ENCODE data around the gene PLA2G4B. TPM values are rescaled to one million over a fixed set of nuclear protein-coding genes. Genes with fewer than 3 reads are reported as not detected.

The PLA2G4B gene
- total RNA-seq, 1 experiment from 2014 or later: 11.0 TPM

DNA sequence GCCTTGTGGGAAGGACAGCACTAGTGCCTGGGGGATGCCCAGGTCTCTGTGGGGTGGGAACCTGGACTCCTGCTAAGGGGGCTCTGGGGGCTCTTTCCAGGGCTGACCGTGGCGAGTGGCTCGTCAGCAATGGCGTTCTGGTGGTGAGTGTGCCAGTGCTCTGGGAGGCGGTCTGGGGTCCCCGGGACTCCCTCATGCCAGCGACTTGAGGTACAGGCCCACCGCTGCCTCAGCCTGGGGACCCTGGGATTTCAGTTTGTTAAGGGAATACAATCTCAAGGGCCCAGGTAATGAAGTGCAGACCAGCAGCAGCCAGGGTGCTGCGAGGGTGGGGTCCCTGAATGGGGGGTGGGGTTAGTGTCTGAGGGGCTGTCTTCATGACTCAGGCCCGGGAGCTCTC lies 2.5 kb downstream of the PLA2G4B start:
- H3K27me3 Mint-ChIP-seq (ENCODE audit: low read depth): no peaks in the 10 kb centered on the region
- ATAC-seq (no peak), DNase-seq (ENCODE audit: low spot score) (no peak)
- TF ChIP-seq, protein P1, sequence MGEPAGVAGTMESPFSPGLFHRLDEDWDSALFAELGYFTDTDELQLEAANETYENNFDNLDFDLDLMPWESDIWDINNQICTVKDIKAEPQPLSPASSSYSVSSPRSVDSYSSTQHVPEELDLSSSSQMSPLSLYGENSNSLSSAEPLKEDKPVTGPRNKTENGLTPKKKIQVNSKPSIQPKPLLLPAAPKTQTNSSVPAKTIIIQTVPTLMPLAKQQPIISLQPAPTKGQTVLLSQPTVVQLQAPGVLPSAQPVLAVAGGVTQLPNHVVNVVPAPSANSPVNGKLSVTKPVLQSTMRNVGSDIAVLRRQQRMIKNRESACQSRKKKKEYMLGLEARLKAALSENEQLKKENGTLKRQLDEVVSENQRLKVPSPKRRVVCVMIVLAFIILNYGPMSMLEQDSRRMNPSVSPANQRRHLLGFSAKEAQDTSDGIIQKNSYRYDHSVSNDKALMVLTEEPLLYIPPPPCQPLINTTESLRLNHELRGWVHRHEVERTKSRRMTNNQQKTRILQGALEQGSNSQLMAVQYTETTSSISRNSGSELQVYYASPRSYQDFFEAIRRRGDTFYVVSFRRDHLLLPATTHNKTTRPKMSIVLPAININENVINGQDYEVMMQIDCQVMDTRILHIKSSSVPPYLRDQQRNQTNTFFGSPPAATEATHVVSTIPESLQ (CRISPR knock-in tag; IDR thresholded peaks at IDR 0.05): no peak
- no peak for TF ChIP-seq ZNF416 (CRISPR knock-in tag; IDR thresholded peaks at IDR 0.05)
- no peak for TF ChIP-seq JUN (CRISPR knock-in tag; IDR thresholded peaks at IDR 0.05)
- TF ChIP-seq NR3C1 (CRISPR knock-in tag; conservative IDR thresholded peaks at IDR 0.05; ENCODE audit: low read depth): no peak
- no peak for TF ChIP-seq ZNF138 (CRISPR knock-in tag; conservative IDR thresholded peaks at IDR 0.05)
- TF ChIP-seq ZNF423 (CRISPR knock-in tag; IDR thresholded peaks at IDR 0.05): no peak
- TF ChIP-seq RELA (CRISPR knock-in tag; IDR thresholded peaks at IDR 0.05; ENCODE audit: borderline replicate concordance): no peak
- TF ChIP-seq, protein P2, sequence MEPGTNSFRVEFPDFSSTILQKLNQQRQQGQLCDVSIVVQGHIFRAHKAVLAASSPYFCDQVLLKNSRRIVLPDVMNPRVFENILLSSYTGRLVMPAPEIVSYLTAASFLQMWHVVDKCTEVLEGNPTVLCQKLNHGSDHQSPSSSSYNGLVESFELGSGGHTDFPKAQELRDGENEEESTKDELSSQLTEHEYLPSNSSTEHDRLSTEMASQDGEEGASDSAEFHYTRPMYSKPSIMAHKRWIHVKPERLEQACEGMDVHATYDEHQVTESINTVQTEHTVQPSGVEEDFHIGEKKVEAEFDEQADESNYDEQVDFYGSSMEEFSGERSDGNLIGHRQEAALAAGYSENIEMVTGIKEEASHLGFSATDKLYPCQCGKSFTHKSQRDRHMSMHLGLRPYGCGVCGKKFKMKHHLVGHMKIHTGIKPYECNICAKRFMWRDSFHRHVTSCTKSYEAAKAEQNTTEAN (CRISPR knock-in tag; IDR thresholded peaks at IDR 0.05): no peak
- TF ChIP-seq MYBL2 (CRISPR knock-in tag; IDR thresholded peaks at IDR 0.05): no peak
- TF ChIP-seq, protein P3, sequence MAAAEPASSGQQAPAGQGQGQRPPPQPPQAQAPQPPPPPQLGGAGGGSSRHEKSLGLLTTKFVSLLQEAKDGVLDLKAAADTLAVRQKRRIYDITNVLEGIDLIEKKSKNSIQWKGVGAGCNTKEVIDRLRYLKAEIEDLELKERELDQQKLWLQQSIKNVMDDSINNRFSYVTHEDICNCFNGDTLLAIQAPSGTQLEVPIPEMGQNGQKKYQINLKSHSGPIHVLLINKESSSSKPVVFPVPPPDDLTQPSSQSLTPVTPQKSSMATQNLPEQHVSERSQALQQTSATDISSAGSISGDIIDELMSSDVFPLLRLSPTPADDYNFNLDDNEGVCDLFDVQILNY (CRISPR knock-in tag; IDR thresholded peaks at IDR 0.05): no peak
- TF ChIP-seq, protein P4, sequence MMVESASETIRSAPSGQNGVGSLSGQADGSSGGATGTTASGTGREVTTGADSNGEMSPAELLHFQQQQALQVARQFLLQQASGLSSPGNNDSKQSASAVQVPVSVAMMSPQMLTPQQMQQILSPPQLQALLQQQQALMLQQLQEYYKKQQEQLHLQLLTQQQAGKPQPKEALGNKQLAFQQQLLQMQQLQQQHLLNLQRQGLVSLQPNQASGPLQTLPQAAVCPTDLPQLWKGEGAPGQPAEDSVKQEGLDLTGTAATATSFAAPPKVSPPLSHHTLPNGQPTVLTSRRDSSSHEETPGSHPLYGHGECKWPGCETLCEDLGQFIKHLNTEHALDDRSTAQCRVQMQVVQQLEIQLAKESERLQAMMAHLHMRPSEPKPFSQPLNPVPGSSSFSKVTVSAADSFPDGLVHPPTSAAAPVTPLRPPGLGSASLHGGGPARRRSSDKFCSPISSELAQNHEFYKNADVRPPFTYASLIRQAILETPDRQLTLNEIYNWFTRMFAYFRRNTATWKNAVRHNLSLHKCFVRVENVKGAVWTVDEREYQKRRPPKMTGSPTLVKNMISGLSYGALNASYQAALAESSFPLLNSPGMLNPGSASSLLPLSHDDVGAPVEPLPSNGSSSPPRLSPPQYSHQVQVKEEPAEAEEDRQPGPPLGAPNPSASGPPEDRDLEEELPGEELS (CRISPR knock-in tag; IDR thresholded peaks at IDR 0.05): no peak
- no peak overlapping the region for H3K4me3 Mint-ChIP-seq
- H3K27ac Mint-ChIP-seq: no peak overlapping the region
- no peaks in the 10 kb centered on the region for H3K4me1 Mint-ChIP-seq
- peaks cover 5% of the 10 kb centered on the region; the same call in 1 of the 2 replicates for H3K36me3 Mint-ChIP-seq
- CTCF ChIA-PET: interaction anchor here (1.5 kb wide), 1 partner anchor 64 kb away, joined by 5 read pairs; no protein-coding TSS in a partner anchor
- no peaks in the 10 kb centered on the region for H3K9me3 Mint-ChIP-seq
- POLR2A ChIA-PET: no interaction called here

DNA sequence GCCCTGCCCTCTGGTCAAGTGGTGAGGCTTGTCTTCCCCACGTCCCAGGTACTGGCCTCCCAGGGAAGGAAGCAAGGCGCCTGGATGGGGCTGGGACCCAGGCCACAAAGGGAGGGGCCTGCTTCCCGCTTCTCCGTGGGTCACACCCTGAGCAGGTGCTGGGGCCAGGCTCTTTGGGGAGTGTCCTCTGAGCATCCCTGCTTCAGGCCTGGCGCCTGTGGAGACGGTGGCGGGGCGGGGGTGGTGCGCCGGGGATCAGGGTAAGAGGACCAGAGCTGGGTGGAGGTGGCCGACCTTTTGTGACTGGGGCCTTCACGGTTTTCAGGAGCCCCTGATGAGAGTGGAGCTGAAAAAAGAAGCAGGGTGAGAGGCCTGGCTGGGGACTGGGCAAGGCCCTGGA lies 3.6 kb downstream of the PLA2G4B start:
- ATAC-seq (peak; percentile 15), DNase-seq (ENCODE audit: low spot score) (no peak)
- ChIA-PET CTCF (interaction anchor here (0.7 kb wide), 1 partner anchor 62 kb away, joined by 3 read pairs; no protein-coding TSS in a partner anchor), POLR2A (no interaction called here)
- no peak overlapping the region for H3K27ac Mint-ChIP-seq
- no peaks in the 10 kb centered on the region for H3K27me3 Mint-ChIP-seq (ENCODE audit: low read depth)
- no peaks in the 10 kb centered on the region for H3K4me1 Mint-ChIP-seq
- H3K9me3 Mint-ChIP-seq: no peaks in the 10 kb centered on the region
- no peak overlapping the region for H3K4me3 Mint-ChIP-seq
- H3K36me3 Mint-ChIP-seq: peaks cover 2% of the 10 kb centered on the region; the same call in 1 of the 2 replicates
- no peak for TF ChIP-seq EMX1 (CRISPR knock-in tag; IDR thresholded peaks at IDR 0.05)
- TF ChIP-seq, protein P5, sequence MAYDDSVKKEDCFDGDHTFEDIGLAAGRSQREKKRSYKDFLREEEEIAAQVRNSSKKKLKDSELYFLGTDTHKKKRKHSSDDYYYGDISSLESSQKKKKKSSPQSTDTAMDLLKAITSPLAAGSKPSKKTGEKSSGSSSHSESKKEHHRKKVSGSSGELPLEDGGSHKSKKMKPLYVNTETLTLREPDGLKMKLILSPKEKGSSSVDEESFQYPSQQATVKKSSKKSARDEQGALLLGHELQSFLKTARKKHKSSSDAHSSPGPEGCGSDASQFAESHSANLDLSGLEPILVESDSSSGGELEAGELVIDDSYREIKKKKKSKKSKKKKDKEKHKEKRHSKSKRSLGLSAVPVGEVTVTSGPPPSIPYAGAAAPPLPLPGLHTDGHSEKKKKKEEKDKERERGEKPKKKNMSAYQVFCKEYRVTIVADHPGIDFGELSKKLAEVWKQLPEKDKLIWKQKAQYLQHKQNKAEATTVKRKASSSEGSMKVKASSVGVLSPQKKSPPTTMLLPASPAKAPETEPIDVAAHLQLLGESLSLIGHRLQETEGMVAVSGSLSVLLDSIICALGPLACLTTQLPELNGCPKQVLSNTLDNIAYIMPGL (CRISPR knock-in tag; IDR thresholded peaks at IDR 0.05): no peak
- no peak for TF ChIP-seq NFATC4 (CRISPR knock-in tag; IDR thresholded peaks at IDR 0.05)
- TF ChIP-seq ZNF317 (CRISPR knock-in tag; IDR thresholded peaks at IDR 0.05; ENCODE audit: borderline replicate concordance, low read depth): no peak
- TF ChIP-seq, protein P6, sequence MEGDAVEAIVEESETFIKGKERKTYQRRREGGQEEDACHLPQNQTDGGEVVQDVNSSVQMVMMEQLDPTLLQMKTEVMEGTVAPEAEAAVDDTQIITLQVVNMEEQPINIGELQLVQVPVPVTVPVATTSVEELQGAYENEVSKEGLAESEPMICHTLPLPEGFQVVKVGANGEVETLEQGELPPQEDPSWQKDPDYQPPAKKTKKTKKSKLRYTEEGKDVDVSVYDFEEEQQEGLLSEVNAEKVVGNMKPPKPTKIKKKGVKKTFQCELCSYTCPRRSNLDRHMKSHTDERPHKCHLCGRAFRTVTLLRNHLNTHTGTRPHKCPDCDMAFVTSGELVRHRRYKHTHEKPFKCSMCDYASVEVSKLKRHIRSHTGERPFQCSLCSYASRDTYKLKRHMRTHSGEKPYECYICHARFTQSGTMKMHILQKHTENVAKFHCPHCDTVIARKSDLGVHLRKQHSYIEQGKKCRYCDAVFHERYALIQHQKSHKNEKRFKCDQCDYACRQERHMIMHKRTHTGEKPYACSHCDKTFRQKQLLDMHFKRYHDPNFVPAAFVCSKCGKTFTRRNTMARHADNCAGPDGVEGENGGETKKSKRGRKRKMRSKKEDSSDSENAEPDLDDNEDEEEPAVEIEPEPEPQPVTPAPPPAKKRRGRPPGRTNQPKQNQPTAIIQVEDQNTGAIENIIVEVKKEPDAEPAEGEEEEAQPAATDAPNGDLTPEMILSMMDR (IDR thresholded peaks at IDR 0.05): no peak
- TF ChIP-seq ZNF671 (CRISPR knock-in tag; IDR thresholded peaks at IDR 0.05): no peak
- TF ChIP-seq MXD4 (CRISPR knock-in tag; IDR thresholded peaks at IDR 0.05; ENCODE audit: borderline replicate concordance): no peak
- no peak for TF ChIP-seq NR2C2 (CRISPR knock-in tag; IDR thresholded peaks at IDR 0.05)
- no peak for TF ChIP-seq NFYB (CRISPR knock-in tag; conservative IDR thresholded peaks at IDR 0.05; ENCODE audit: low read depth)
- TF ChIP-seq ZBTB21 (CRISPR knock-in tag; IDR thresholded peaks at IDR 0.05; ENCODE audit: borderline replicate concordance): no peak
- TF ChIP-seq ZNF121 (CRISPR knock-in tag; IDR thresholded peaks at IDR 0.05): no peak
- TF ChIP-seq, protein P7, sequence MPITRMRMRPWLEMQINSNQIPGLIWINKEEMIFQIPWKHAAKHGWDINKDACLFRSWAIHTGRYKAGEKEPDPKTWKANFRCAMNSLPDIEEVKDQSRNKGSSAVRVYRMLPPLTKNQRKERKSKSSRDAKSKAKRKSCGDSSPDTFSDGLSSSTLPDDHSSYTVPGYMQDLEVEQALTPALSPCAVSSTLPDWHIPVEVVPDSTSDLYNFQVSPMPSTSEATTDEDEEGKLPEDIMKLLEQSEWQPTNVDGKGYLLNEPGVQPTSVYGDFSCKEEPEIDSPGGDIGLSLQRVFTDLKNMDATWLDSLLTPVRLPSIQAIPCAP (CRISPR knock-in tag; IDR thresholded peaks at IDR 0.05): no peak
- TF ChIP-seq ESRRA (CRISPR knock-in tag; IDR thresholded peaks at IDR 0.05; ENCODE audit: borderline replicate concordance): no peak
- TF ChIP-seq IRF2 (CRISPR knock-in tag; IDR thresholded peaks at IDR 0.05; ENCODE audit: borderline replicate concordance, low read depth): no peak
- no peak for TF ChIP-seq ZNF263 (CRISPR knock-in tag; IDR thresholded peaks at IDR 0.05; ENCODE audit: low read depth)
- TF ChIP-seq SMAD4 (CRISPR knock-in tag; IDR thresholded peaks at IDR 0.05): no peak
